ENCODE results near the gene CD302. TPM values are rescaled to one million over a fixed set of nuclear protein-coding genes. Genes with fewer than 3 reads are reported as not detected.

CD302 gene
- total RNA-seq, 1 experiment from 2014 or later, result 3.3 TPM

DNA sequence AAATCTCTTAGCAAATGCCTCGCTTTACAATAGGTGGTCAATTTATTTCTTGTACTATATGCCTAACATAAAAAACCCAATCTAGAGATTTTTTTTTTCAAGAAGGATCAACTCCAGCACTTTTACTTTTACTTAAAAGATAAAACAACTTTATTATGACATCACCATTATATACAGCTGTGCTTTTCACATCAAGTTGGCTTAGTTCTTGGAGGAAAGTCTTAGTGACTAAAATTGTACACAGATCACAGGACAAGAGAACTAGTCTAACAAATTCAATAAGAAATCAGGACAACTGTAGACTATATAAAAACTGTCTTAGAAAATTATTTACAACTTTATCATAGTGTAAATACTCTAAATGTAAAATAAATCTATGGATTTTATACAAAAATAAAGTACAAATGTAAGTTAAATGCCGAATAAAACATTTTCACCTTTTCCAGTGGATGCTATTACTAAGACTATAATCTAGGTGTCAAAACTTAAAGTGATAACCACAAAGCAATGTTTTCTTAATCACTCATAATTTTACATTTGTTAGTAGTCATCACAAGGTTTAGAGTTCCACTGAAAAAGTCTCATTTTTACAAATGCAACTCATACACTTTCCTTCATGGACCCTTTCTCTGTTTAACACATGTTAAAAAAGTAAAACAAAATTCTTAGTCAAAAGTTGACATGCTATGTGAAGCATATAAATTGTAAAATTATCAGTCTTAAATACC, 5.4 kb upstream of the CD302 start:
- ATAC-seq (no peak), DNase-seq (ENCODE audit: low read depth, low spot score) (no peak)
- Histone ChIP-seq H3K27ac (ENCODE audit: low read length) (no peak overlapping the region), H3K27me3 (ENCODE audit: control insufficient read depth, insufficient read depth, low read length) (peaks cover 16% of the 10 kb centered on the region), H3K36me3 (ENCODE audit: control insufficient read depth, insufficient read depth, low read length) (no peaks in the 10 kb centered on the region), H3K4me3 (ENCODE audit: low read depth in 2 of 2, low read length in 2 of 2) (no peak overlapping the region), H3K4me1 (ENCODE audit: control insufficient read depth, insufficient read depth, low read length) (peaks cover 2% of the 10 kb centered on the region; the same call in 1 of the 2 replicates), H3K9me3 (ENCODE audit: control insufficient read depth, insufficient read depth, low read depth, low read length) (no peaks in the 10 kb centered on the region)
- no TSS peak for BruUV-seq (replicated peaks)
- TF ChIP-seq POLR2AphosphoS5 (IDR thresholded peaks at IDR 0.05; ENCODE audit: low read depth, low read length) (no peak), SIN3A (IDR thresholded peaks at IDR 0.05; ENCODE audit: borderline replicate concordance, insufficient read depth, low read depth, low read length) (no peak), CTCF (IDR thresholded peaks at IDR 0.05) (no peak), TCF7L2 (IDR thresholded peaks at IDR 0.05; ENCODE audit: low read depth, low read length) (no peak)
- TF ChIP-seq, protein P1, sequence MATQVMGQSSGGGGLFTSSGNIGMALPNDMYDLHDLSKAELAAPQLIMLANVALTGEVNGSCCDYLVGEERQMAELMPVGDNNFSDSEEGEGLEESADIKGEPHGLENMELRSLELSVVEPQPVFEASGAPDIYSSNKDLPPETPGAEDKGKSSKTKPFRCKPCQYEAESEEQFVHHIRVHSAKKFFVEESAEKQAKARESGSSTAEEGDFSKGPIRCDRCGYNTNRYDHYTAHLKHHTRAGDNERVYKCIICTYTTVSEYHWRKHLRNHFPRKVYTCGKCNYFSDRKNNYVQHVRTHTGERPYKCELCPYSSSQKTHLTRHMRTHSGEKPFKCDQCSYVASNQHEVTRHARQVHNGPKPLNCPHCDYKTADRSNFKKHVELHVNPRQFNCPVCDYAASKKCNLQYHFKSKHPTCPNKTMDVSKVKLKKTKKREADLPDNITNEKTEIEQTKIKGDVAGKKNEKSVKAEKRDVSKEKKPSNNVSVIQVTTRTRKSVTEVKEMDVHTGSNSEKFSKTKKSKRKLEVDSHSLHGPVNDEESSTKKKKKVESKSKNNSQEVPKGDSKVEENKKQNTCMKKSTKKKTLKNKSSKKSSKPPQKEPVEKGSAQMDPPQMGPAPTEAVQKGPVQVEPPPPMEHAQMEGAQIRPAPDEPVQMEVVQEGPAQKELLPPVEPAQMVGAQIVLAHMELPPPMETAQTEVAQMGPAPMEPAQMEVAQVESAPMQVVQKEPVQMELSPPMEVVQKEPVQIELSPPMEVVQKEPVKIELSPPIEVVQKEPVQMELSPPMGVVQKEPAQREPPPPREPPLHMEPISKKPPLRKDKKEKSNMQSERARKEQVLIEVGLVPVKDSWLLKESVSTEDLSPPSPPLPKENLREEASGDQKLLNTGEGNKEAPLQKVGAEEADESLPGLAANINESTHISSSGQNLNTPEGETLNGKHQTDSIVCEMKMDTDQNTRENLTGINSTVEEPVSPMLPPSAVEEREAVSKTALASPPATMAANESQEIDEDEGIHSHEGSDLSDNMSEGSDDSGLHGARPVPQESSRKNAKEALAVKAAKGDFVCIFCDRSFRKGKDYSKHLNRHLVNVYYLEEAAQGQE (IDR thresholded peaks at IDR 0.05; ENCODE audit: insufficient read depth in 1 of 2, low read depth in 2 of 2, low read length in 1 of 2), result no peak
- ChIA-PET POLR2A (no interaction called here), CTCF (no interaction called here)
- in situ Hi-C loops (cut with HindIII; ENCODE audit: low pct_unique_long_range_greater_than_20kb, low sequenced_read_pairs), result no loop called here
- intact Hi-C loops (cut with micrococcal nuclease; ENCODE audit: unreplicated experiment), result no loop called here

DNA sequence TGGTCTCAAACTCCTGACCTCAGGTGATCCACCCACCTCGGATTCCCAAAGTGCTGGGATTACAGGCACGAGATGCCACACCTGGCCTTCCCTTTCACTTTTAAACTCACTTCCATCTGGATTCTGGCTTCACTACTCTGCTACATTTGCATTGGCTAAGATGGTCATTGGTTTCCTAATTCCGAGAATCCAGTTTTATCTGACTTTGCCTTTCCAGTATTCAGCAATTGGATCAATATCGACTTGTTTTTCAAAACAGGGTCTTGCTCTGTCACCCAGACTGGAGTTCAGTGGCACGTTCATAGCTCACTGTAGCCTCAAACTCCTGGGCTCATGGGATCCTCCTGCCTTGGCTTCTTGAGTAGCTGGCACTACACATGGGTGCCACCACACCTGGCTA, 4.7 kb upstream of the CD302 start:
- Histone ChIP-seq H3K36me3 (ENCODE audit: control insufficient read depth, insufficient read depth, low read length) (no peaks in the 10 kb centered on the region), H3K4me3 (ENCODE audit: low read depth in 2 of 2, low read length in 2 of 2) (no peak overlapping the region), H3K9me3 (ENCODE audit: control insufficient read depth, insufficient read depth, low read depth, low read length) (no peaks in the 10 kb centered on the region), H3K4me1 (ENCODE audit: control insufficient read depth, insufficient read depth, low read length) (peaks cover 4% of the 10 kb centered on the region; the same call in 1 of the 2 replicates), H3K27me3 (ENCODE audit: control insufficient read depth, insufficient read depth, low read length) (peaks cover 12% of the 10 kb centered on the region), H3K27ac (ENCODE audit: low read length) (no peak overlapping the region)
- DNase-seq (ENCODE audit: low read depth, low spot score) (no peak), ATAC-seq (no peak)
- in situ Hi-C loops (cut with HindIII; ENCODE audit: low pct_unique_long_range_greater_than_20kb, low sequenced_read_pairs) (no loop called here), intact Hi-C loops (cut with micrococcal nuclease; ENCODE audit: unreplicated experiment) (no loop called here)
- POLR2A ChIA-PET, result interaction anchor here (0.6 kb wide), 1 partner anchor 558 kb away, joined by 3 read pairs; no protein-coding TSS in a partner anchor
- CTCF ChIA-PET, result no interaction called here
- no peak for TF ChIP-seq TCF7L2 (IDR thresholded peaks at IDR 0.05; ENCODE audit: low read depth, low read length)
- no peak for TF ChIP-seq CTCF (IDR thresholded peaks at IDR 0.05)
- TF ChIP-seq SIN3A (IDR thresholded peaks at IDR 0.05; ENCODE audit: borderline replicate concordance, insufficient read depth, low read depth, low read length), result no peak
- TF ChIP-seq, protein P1 (IDR thresholded peaks at IDR 0.05; ENCODE audit: insufficient read depth in 1 of 2, low read depth in 2 of 2, low read length in 1 of 2), result no peak
- no peak for TF ChIP-seq POLR2AphosphoS5 (IDR thresholded peaks at IDR 0.05; ENCODE audit: low read depth, low read length)
- BruUV-seq (replicated peaks), result no TSS peak
